K562 (cell line): Measurements from ENCODE around the gene ERBB3. TPM values are rescaled to one million over a fixed set of nuclear protein-coding genes. Genes with fewer than 3 reads are reported as not detected.
A peak's percentile ranks its signal among the peaks of the same experiment; 100 is the strongest.

Experiments
- CC2D1A ChIP-seq: fragments of 450-650 bp; IDR thresholded peaks from 2 replicates; pipeline ENCODE4 v1.6.1; 2017; ENCODE audit warnings: mild to moderate bottlenecking
- HDGF ChIP-seq: fragments of 450-650 bp; IDR thresholded peaks from 2 replicates; pipeline ENCODE4 v1.6.1; 2016
- KLF13 ChIP-seq: fragments of 450-650 bp; IDR thresholded peaks from 2 replicates; pipeline ENCODE4 v1.6.1; 2016; ENCODE audit warnings: missing genetic modification characterization, low read depth, mild to moderate bottlenecking, missing compliant biosample characterization, moderate library complexity, borderline replicate concordance
- MIER1 ChIP-seq: fragments of 450-650 bp; IDR thresholded peaks from 2 replicates; pipeline ENCODE4 v1.6.1; 2016; ENCODE audit warnings: antibody characterized with exemption, mild to moderate bottlenecking, low read depth
- NRF1 ChIP-seq, 2 experiments: fragments of 450-650 bp; IDR thresholded peaks in 1 of 2; conservative IDR thresholded peaks in 1 of 2; 2 replicates each; pipeline ENCODE4 v1.6.1; 2014; ENCODE audit warnings: mild to moderate bottlenecking in 2 of 2
- PATZ1 ChIP-seq: fragments of 250-450 bp; sonication (Bioruptor Pico); IDR thresholded peaks from 2 replicates; pipeline ENCODE4 v1.5.0; 2020; ENCODE audit warnings: mild to moderate bottlenecking, borderline replicate concordance
- PHF21A ChIP-seq: fragments of 450-650 bp; IDR thresholded peaks from 2 replicates; pipeline ENCODE4 v1.6.1; 2017; ENCODE audit warnings: low read depth, borderline replicate concordance
- RBM22 ChIP-seq: fragments of 200-400 bp; formaldehyde crosslinking; IDR thresholded peaks from 2 replicates; pipeline ENCODE4 v1.6.1; 2018; ENCODE audit warnings: low read length, low read depth; ENCODE audit not compliant: poor library complexity, severe bottlenecking
- TAL1 ChIP-seq: fragments of 450-650 bp; IDR thresholded peaks from 2 replicates; pipeline ENCODE4 v1.6.1; 2016; ENCODE audit warnings: mild to moderate bottlenecking
- UBTF ChIP-seq, 2 experiments: IDR thresholded peaks; 2 replicates each; pipeline ENCODE4 v1.6.1; 2012; ENCODE audit warnings: improper control_type of control experiment in 2 of 2, low read depth in 2 of 2, low read length in 2 of 2, borderline replicate concordance in 1 of 2
- ZC3H4 ChIP-seq: sonication (generic); formaldehyde crosslinking; IDR thresholded peaks from 2 replicates; pipeline ENCODE4 v1.9.0; 2021; ENCODE audit warnings: missing genetic modification reagents, borderline replicate concordance
- ZNF253 ChIP-seq: fragments of 250-450 bp; sonication (Bioruptor Pico); conservative IDR thresholded peaks from 2 replicates; pipeline ENCODE4 v1.6.1; 2021; ENCODE audit warnings: mild to moderate bottlenecking
- polyA plus RNA-seq, 8 experiments: library from polyadenylated mRNA; depleted of rRNA in 4 of 8; stranded (reverse) in 5 of 8; unstranded in 3 of 8; fragments of >200 nt; fragmentation: Nextera tagmentation in 2 of 8; fragmentation: Illumina TruSeq in 1 of 8; extraction: Ambion mirVana in 2 of 8; extraction: Trizol in 1 of 8; gene quantifications; 2 replicates each; pipeline versions ENCODE4 v1.2.1 to v1.2.3, GENCODE V29; 2011 to 2014; ENCODE audit warnings: inconsistent platforms in 1 of 8, missing spikeins in 1 of 8
- total RNA-seq, 7 experiments: library from RNA; depleted of rRNA in 6 of 7; stranded (reverse); fragments of >200 nt in 6 of 7; fragmentation: Illumina TruSeq in 2 of 7; extraction: Trizol in 2 of 7; gene quantifications; 2 replicates each; pipeline versions ENCODE4 v1.2.1 to v1.2.3, GENCODE V29; 2011 to 2021; ENCODE audit warnings: low replicate concordance in 1 of 7
- TF ChIP-seq, protein P1 (sequence below): IDR thresholded peaks from 2 replicates; pipeline ENCODE4 v1.6.1; 2016; ENCODE audit warnings: missing genetic modification characterization, missing compliant biosample characterization
- TF ChIP-seq, protein P2 (sequence below): sonication (generic); formaldehyde crosslinking; IDR thresholded peaks from 2 replicates; pipeline ENCODE4 v1.8.1; 2023; ENCODE audit warnings: mild to moderate bottlenecking, missing genetic modification reagents

The ERBB3 gene
- total and polyA plus RNA-seq, 9 of the 15 experiments (the other 6 are each of a cell fraction or from before 2014, with no cell fraction given): 1.5 to 5.4 (median 3.8) TPM

GRCh38 chr12:56116267-56117081 lies 36.5 kb downstream of the ERBB3 start, which contains the start of gene RPL41 (continued):
- TF ChIP-seq PHF21A (0 out of 2 replicates have a peak, but pooled peaks have one; percentile 18), RBM22 (no peak), NRF1 (conservative IDR thresholded peaks at IDR 0.05 in 1 of 2, IDR thresholded peaks at IDR 0.05 in 1 of 2) (peak; percentile 19 to 21; a peak in 1 of 4 replicates), CC2D1A (peak; percentile 18; the same call in 1 of the 2 replicates), HDGF (0 out of 2 replicates have a peak, but pooled peaks have one; percentile 4), KLF13 (peak; percentile 71; the same call in 1 of the 2 replicates), MIER1 (peak; percentile 75), PATZ1 (CRISPR knock-in tag) (no peak), UBTF (IDR thresholded peaks at IDR 0.05; ENCODE audit: borderline replicate concordance in 1 of 2, low read depth in 2 of 2, low read length in 2 of 2) (no peak), ZNF253 (CRISPR knock-in tag) (peak; percentile 70; the same call in 1 of the 2 replicates), TAL1 (no peak), ZC3H4 (CRISPR knock-in tag) (peak; percentile 62; the same call in 1 of the 2 replicates)
- TF ChIP-seq, protein P1, sequence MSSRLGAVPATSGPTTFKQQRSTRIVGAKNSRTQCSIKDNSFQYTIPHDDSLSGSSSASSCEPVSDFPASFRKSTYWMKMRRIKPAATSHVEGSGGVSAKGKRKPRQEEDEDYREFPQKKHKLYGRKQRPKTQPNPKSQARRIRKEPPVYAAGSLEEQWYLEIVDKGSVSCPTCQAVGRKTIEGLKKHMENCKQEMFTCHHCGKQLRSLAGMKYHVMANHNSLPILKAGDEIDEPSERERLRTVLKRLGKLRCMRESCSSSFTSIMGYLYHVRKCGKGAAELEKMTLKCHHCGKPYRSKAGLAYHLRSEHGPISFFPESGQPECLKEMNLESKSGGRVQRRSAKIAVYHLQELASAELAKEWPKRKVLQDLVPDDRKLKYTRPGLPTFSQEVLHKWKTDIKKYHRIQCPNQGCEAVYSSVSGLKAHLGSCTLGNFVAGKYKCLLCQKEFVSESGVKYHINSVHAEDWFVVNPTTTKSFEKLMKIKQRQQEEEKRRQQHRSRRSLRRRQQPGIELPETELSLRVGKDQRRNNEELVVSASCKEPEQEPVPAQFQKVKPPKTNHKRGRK (tag): peak; percentile 76
- TF ChIP-seq, protein P2, sequence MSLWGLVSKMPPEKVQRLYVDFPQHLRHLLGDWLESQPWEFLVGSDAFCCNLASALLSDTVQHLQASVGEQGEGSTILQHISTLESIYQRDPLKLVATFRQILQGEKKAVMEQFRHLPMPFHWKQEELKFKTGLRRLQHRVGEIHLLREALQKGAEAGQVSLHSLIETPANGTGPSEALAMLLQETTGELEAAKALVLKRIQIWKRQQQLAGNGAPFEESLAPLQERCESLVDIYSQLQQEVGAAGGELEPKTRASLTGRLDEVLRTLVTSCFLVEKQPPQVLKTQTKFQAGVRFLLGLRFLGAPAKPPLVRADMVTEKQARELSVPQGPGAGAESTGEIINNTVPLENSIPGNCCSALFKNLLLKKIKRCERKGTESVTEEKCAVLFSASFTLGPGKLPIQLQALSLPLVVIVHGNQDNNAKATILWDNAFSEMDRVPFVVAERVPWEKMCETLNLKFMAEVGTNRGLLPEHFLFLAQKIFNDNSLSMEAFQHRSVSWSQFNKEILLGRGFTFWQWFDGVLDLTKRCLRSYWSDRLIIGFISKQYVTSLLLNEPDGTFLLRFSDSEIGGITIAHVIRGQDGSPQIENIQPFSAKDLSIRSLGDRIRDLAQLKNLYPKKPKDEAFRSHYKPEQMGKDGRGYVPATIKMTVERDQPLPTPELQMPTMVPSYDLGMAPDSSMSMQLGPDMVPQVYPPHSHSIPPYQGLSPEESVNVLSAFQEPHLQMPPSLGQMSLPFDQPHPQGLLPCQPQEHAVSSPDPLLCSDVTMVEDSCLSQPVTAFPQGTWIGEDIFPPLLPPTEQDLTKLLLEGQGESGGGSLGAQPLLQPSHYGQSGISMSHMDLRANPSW: peak; percentile 68; the same call in 1 of the 2 replicates
